Measurements from ENCODE around the gene STX19. TPM values are rescaled to one million over a fixed set of nuclear protein-coding genes. Genes with fewer than 3 reads are reported as not detected.

The STX19 gene
- total and polyA plus RNA-seq, 2 experiments from 2014 or later, result 0.12 to 0.47 TPM

GRCh38 chr3:93988764-93989163 is 39.6 kb downstream of the STX19 start:
- 96% methylated on average over 9 of the region's 9 CpGs for WGBS (ENCODE audit: low lambda C conversion rate, missing lambda C conversion rate)
- Histone ChIP-seq H2AFZ (no peak overlapping the region), H3K27me3 (no peaks in the 10 kb centered on the region), H3K9me2 (replicated peaks; ENCODE audit: insufficient read depth) (no peaks in the 10 kb centered on the region), H4K20me1 (ENCODE audit: insufficient read depth, poor library complexity, severe bottlenecking) (no peaks in the 10 kb centered on the region), H3K79me2 (peaks cover 30% of the 10 kb centered on the region), H3K4me3 (no peak overlapping the region), H3K4me2 (no peak overlapping the region), H3K9me3 (ENCODE audit: low read depth) (no peaks in the 10 kb centered on the region), H3K4me1 (ENCODE audit: insufficient read depth) (no peaks in the 10 kb centered on the region), H3K27ac (no peak overlapping the region), H3K36me3 (replicated peaks; ENCODE audit: insufficient read depth, low read depth) (no peaks in the 10 kb centered on the region)
- DNase-seq (ENCODE audit: low spot score), result no peak
- TF ChIP-seq CTCF (IDR thresholded peaks at IDR 0.05; ENCODE audit: poor library complexity) (no peak), EZH2phosphoT487 (IDR thresholded peaks at IDR 0.05; ENCODE audit: low read depth, severe bottlenecking, unreplicated experiment) (no peak), EZH2 (IDR thresholded peaks at IDR 0.05; ENCODE audit: borderline replicate concordance) (no peak)

GRCh38 chr3:93988283-93988682 is 40.1 kb downstream of the STX19 start:
- Histone ChIP-seq H4K20me1 (ENCODE audit: insufficient read depth, poor library complexity, severe bottlenecking) (no peaks in the 10 kb centered on the region), H3K4me2 (no peak overlapping the region), H3K79me2 (peaks cover 33% of the 10 kb centered on the region), H3K4me1 (ENCODE audit: insufficient read depth) (no peaks in the 10 kb centered on the region), H3K27me3 (no peaks in the 10 kb centered on the region), H3K9me2 (replicated peaks; ENCODE audit: insufficient read depth) (no peaks in the 10 kb centered on the region), H3K4me3 (no peak overlapping the region), H2AFZ (no peak overlapping the region), H3K27ac (no peak overlapping the region), H3K9me3 (ENCODE audit: low read depth) (no peaks in the 10 kb centered on the region), H3K36me3 (replicated peaks; ENCODE audit: insufficient read depth, low read depth) (no peaks in the 10 kb centered on the region)
- no peak for DNase-seq (ENCODE audit: low spot score)
- TF ChIP-seq EZH2phosphoT487 (IDR thresholded peaks at IDR 0.05; ENCODE audit: low read depth, severe bottlenecking, unreplicated experiment) (no peak), EZH2 (IDR thresholded peaks at IDR 0.05; ENCODE audit: borderline replicate concordance) (no peak), CTCF (IDR thresholded peaks at IDR 0.05; ENCODE audit: poor library complexity) (no peak)

GRCh38 chr3:93984618-93985017 is 43.8 kb downstream of the STX19 start:
- TF ChIP-seq CTCF (IDR thresholded peaks at IDR 0.05; ENCODE audit: poor library complexity) (no peak), EZH2 (IDR thresholded peaks at IDR 0.05; ENCODE audit: borderline replicate concordance) (no peak), EZH2phosphoT487 (IDR thresholded peaks at IDR 0.05; ENCODE audit: low read depth, severe bottlenecking, unreplicated experiment) (no peak)
- DNase-seq (ENCODE audit: low spot score), result no peak
- Histone ChIP-seq H3K4me1 (ENCODE audit: insufficient read depth) (no peaks in the 10 kb centered on the region), H3K4me2 (no peak overlapping the region), H3K79me2 (peaks cover 53% of the 10 kb centered on the region), H2AFZ (no peak overlapping the region), H3K9me2 (replicated peaks; ENCODE audit: insufficient read depth) (no peaks in the 10 kb centered on the region), H3K27ac (no peak overlapping the region), H3K27me3 (no peaks in the 10 kb centered on the region), H3K4me3 (no peak overlapping the region), H4K20me1 (ENCODE audit: insufficient read depth, poor library complexity, severe bottlenecking) (no peaks in the 10 kb centered on the region), H3K36me3 (replicated peaks; ENCODE audit: insufficient read depth, low read depth) (no peaks in the 10 kb centered on the region), H3K9me3 (ENCODE audit: low read depth) (no peaks in the 10 kb centered on the region)
- 92% methylated on average over 5 of the region's 5 CpGs for WGBS (ENCODE audit: low lambda C conversion rate, missing lambda C conversion rate)

GRCh38 chr3:93983408-93983807 is 45.0 kb downstream of the STX19 start:
- no peaks in the 10 kb centered on the region for H3K9me2 ChIP-seq (replicated peaks; ENCODE audit: insufficient read depth)
- H3K27me3 ChIP-seq, result no peaks in the 10 kb centered on the region
- H3K4me2 ChIP-seq, result no peak overlapping the region
- H4K20me1 ChIP-seq (ENCODE audit: insufficient read depth, poor library complexity, severe bottlenecking), result no peaks in the 10 kb centered on the region
- H3K36me3 ChIP-seq (replicated peaks; ENCODE audit: insufficient read depth, low read depth), result no peaks in the 10 kb centered on the region
- H3K79me2 ChIP-seq, result peaks cover 53% of the 10 kb centered on the region
- no peak overlapping the region for H3K27ac ChIP-seq
- no peak overlapping the region for H3K4me3 ChIP-seq
- H3K4me1 ChIP-seq (ENCODE audit: insufficient read depth), result no peaks in the 10 kb centered on the region
- DNase-seq (ENCODE audit: low spot score), result no peak
- H2AFZ ChIP-seq, result no peak overlapping the region
- TF ChIP-seq EZH2phosphoT487 (IDR thresholded peaks at IDR 0.05; ENCODE audit: low read depth, severe bottlenecking, unreplicated experiment) (no peak), CTCF (IDR thresholded peaks at IDR 0.05; ENCODE audit: poor library complexity) (no peak), EZH2 (IDR thresholded peaks at IDR 0.05; ENCODE audit: borderline replicate concordance) (no peak)
- 94% methylated on average over 3 of the region's 3 CpGs for WGBS (ENCODE audit: low lambda C conversion rate, missing lambda C conversion rate)
- no peaks in the 10 kb centered on the region for H3K9me3 ChIP-seq (ENCODE audit: low read depth)

Data from hepatocyte (in vitro differentiated cells).